Mesenchymal stem cell (in vitro differentiated cells and primary cell): ENCODE data around the gene RNF186.
A peak's percentile ranks its signal among the peaks of the same experiment; 100 is the strongest.
"Not testable (repeated sequence)": the region's sequence is repeated elsewhere in the genome, so short reads cannot be mapped to it uniquely, and the experiment has no call there.

Experiments used
- DNase-seq: peaks from one replicate; pipeline ENCODE4 v3.0.0-alpha.2; 2013
- H2AFZ ChIP-seq: one replicate; pipeline ENCODE4 v1.6.1; 2013; ENCODE audit warnings: low read depth, mild to moderate bottlenecking, control low read depth, inconsistent platforms, low read length, moderate library complexity
- H2AK5ac ChIP-seq: 2 replicates; pipeline ENCODE4 v1.6.1; 2013; ENCODE audit warnings: low read length, moderate library complexity, mild to moderate bottlenecking, inconsistent platforms; ENCODE audit not compliant: severe bottlenecking
- H2BK120ac ChIP-seq: one replicate; pipeline ENCODE4 v1.6.1; 2013; ENCODE audit warnings: low read depth, mild to moderate bottlenecking, inconsistent platforms, low read length, moderate library complexity
- H2BK12ac ChIP-seq, 2 experiments: one replicate each; pipeline ENCODE4 v1.6.1; 2013; ENCODE audit warnings: inconsistent platforms in 2 of 2, low read length in 2 of 2, mild to moderate bottlenecking in 2 of 2, moderate library complexity in 2 of 2, control low read depth in 1 of 2
- H2BK15ac ChIP-seq: one replicate; pipeline ENCODE4 v1.6.1; 2013; ENCODE audit warnings: mild to moderate bottlenecking, low read depth, inconsistent platforms; ENCODE audit not compliant: poor library complexity, severe bottlenecking
- H2BK5ac ChIP-seq: 2 replicates; pipeline ENCODE4 v1.6.1; 2013; ENCODE audit warnings: low read depth, mild to moderate bottlenecking, low read length, control low read depth, inconsistent platforms; ENCODE audit not compliant: poor library complexity, severe bottlenecking
- H3K14ac ChIP-seq, 2 experiments: one replicate each; pipeline ENCODE4 v1.6.1; 2013; ENCODE audit warnings: inconsistent platforms in 2 of 2, low read length in 2 of 2, control low read depth in 1 of 2, mild to moderate bottlenecking in 1 of 2, moderate library complexity in 1 of 2
- H3K18ac ChIP-seq, 2 experiments: one replicate each; pipeline ENCODE4 v1.6.1; 2013; ENCODE audit warnings: inconsistent platforms in 2 of 2, low read length in 2 of 2, control low read depth in 1 of 2, low read depth in 1 of 2, mild to moderate bottlenecking in 1 of 2
- H3K23ac ChIP-seq, 2 experiments: one replicate each; pipeline ENCODE4 v1.6.1; 2013; ENCODE audit warnings: inconsistent platforms in 2 of 2, low read length in 2 of 2, mild to moderate bottlenecking in 2 of 2, moderate library complexity in 2 of 2, control low read depth in 1 of 2
- H3K27ac ChIP-seq: 2 replicates; pipeline ENCODE4 v1.5.1; 2013; ENCODE audit warnings: mild to moderate bottlenecking, moderate library complexity, low read length, control low read depth, inconsistent platforms; ENCODE audit not compliant: poor library complexity, severe bottlenecking
- H3K27me3 ChIP-seq, 2 experiments: 2 replicates each; pipeline versions ENCODE4 v1.6.1 to v1.7.0; 2013; ENCODE audit warnings: low read length in 2 of 2, mild to moderate bottlenecking in 2 of 2, moderate library complexity in 2 of 2, control low read depth in 1 of 2, inconsistent platforms in 1 of 2; ENCODE audit not compliant: control insufficient read depth in 1 of 2, insufficient read depth in 1 of 2
- H3K36me3 ChIP-seq, 2 experiments: 2 replicates each; pipeline versions ENCODE4 v1.6.1 to v1.7.0; 2013; ENCODE audit warnings: low read length in 2 of 2, control low read depth in 1 of 2, inconsistent platforms in 1 of 2, low read depth in 1 of 2, mild to moderate bottlenecking in 1 of 2; ENCODE audit not compliant: insufficient read depth in 2 of 2, control insufficient read depth in 1 of 2
- H3K4ac ChIP-seq, 2 experiments: one replicate each; pipeline ENCODE4 v1.6.1; 2013; ENCODE audit warnings: inconsistent platforms in 2 of 2, low read length in 2 of 2, mild to moderate bottlenecking in 2 of 2, moderate library complexity in 2 of 2, control low read depth in 1 of 2, low read depth in 1 of 2
- H3K4me1 ChIP-seq: 2 replicates; pipeline ENCODE4 v1.6.1; 2013; ENCODE audit warnings: low read depth, low read length, control low read depth; ENCODE audit not compliant: control insufficient read depth, insufficient read depth
- H3K4me2 ChIP-seq: 2 replicates; pipeline ENCODE4 v1.6.1; 2013; ENCODE audit warnings: low read length, mild to moderate bottlenecking, inconsistent platforms; ENCODE audit not compliant: poor library complexity, severe bottlenecking
- H3K4me3 ChIP-seq, 2 experiments: 2 replicates each; pipeline versions ENCODE4 v1.5.1 to v1.7.0; 2013; ENCODE audit warnings: low read length in 2 of 2, mild to moderate bottlenecking in 2 of 2, control low read depth in 1 of 2, low read depth in 1 of 2; ENCODE audit not compliant: insufficient read depth in 1 of 2
- H3K79me1 ChIP-seq: replicated peaks from 2 replicates; pipeline ENCODE4 v1.6.1; 2013; ENCODE audit warnings: mild to moderate bottlenecking, control low read depth, low read length, inconsistent platforms; ENCODE audit not compliant: poor library complexity, severe bottlenecking
- H3K9ac ChIP-seq: 2 replicates; pipeline ENCODE4 v1.7.0; 2013; ENCODE audit warnings: mild to moderate bottlenecking, low read length, moderate library complexity
- H3K9me3 ChIP-seq: 2 replicates; pipeline ENCODE4 v1.7.0; 2013; ENCODE audit warnings: mild to moderate bottlenecking, low read length; ENCODE audit not compliant: control insufficient read depth
- H4K8ac ChIP-seq: one replicate; pipeline ENCODE4 v1.6.1; 2013; ENCODE audit warnings: inconsistent platforms, mild to moderate bottlenecking, low read length, moderate library complexity
- H4K91ac ChIP-seq: one replicate; pipeline ENCODE4 v1.6.1; 2013; ENCODE audit warnings: mild to moderate bottlenecking, low read length, inconsistent platforms
- WGBS: methylation state at CpG from one replicate; pipeline ENCODE4 v1.1.7; 2013; ENCODE audit warnings: mixed read lengths; 5-methylcytosine and 5-hydroxymethylcytosine counted together

RNF186 gene

DNA sequence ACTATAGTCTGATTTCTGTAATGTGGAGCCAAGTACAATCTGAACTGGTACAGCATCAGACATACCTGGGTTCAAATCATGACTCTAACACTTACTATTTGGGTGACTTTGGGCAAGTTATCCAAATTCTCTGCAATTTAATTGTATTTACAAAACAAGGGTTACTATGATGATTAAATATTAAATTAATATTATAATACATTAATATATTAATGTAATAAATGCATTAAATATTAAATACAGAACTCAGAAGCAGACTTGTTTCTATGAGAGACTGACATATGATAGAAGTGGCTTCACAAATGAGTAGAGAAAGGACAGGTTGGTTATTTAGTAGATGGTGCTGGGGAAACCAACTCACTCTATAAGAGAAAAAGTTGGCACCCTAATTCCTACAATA lies 39.8 kb upstream of the RNF186 start:
- H2BK5ac ChIP-seq: no peak overlapping the region
- no peak overlapping the region for H3K27ac ChIP-seq
- H2AFZ ChIP-seq: no peak overlapping the region
- no peak overlapping the region for H2BK120ac ChIP-seq
- no peak overlapping the region for H3K14ac ChIP-seq
- no peaks in the 10 kb centered on the region for H3K79me1 ChIP-seq
- H2AK5ac ChIP-seq: no peak overlapping the region
- no peak overlapping the region for H3K4me3 ChIP-seq
- no peak overlapping the region for H2BK12ac ChIP-seq
- no peaks in the 10 kb centered on the region for H3K9me3 ChIP-seq
- no peaks in the 10 kb centered on the region for H3K36me3 ChIP-seq
- no peak overlapping the region for H3K18ac ChIP-seq
- H3K23ac ChIP-seq: no peak overlapping the region
- H3K9ac ChIP-seq: no peak overlapping the region
- no peak for DNase-seq
- H3K4ac ChIP-seq: no peak overlapping the region
- no peaks in the 10 kb centered on the region for H3K4me1 ChIP-seq
- H3K27me3 ChIP-seq: peaks cover 0 to 3% of the 10 kb centered on the region in 2 experiments
- no peak overlapping the region for H4K91ac ChIP-seq
- H2BK15ac ChIP-seq: no peak overlapping the region
- no peak overlapping the region for H4K8ac ChIP-seq
- H3K4me2 ChIP-seq: no peak overlapping the region

DNA sequence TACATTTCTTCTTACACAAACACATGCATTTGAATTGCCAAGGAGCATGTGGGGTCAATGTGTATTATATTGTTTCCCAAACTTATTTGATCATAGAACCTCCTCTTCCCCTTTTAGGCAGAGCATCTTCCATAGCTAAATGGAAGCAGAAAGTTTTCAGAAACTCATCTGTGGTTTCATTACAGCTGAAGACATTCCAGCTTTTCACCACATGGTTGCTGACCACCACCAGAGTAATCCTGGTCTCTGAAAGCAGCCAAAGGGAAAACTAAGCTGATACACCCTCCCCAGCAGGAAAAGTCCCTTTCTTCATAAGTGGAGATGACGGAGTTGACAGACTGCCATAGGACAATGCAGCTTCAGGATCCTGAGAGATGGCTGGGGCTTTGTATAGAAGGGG lies 37.0 kb upstream of the RNF186 start:
- H3K9ac ChIP-seq: no peak overlapping the region
- no peak overlapping the region for H3K4me3 ChIP-seq
- H3K18ac ChIP-seq: no peak overlapping the region
- no peak overlapping the region for H2BK12ac ChIP-seq
- no peak overlapping the region for H3K23ac ChIP-seq
- H3K27ac ChIP-seq: no peak overlapping the region
- H3K27me3 ChIP-seq: peaks cover 0 to 6% of the 10 kb centered on the region in 2 experiments
- no peak overlapping the region for H2AFZ ChIP-seq
- no peak overlapping the region for H2BK120ac ChIP-seq
- no peak overlapping the region for H2BK15ac ChIP-seq
- peak; percentile 12 for DNase-seq
- no peak overlapping the region for H4K8ac ChIP-seq
- no peak overlapping the region for H3K4ac ChIP-seq
- H2BK5ac ChIP-seq: no peak overlapping the region
- H3K36me3 ChIP-seq: no peaks in the 10 kb centered on the region
- no peak overlapping the region for H2AK5ac ChIP-seq
- no peak overlapping the region for H3K4me2 ChIP-seq
- H3K4me1 ChIP-seq: no peaks in the 10 kb centered on the region
- H4K91ac ChIP-seq: no peak overlapping the region
- H3K14ac ChIP-seq: no peak overlapping the region
- no peaks in the 10 kb centered on the region for H3K79me1 ChIP-seq
- 80% methylated on average over 1 of the region's 1 CpG for WGBS
- H3K9me3 ChIP-seq: no peaks in the 10 kb centered on the region

DNA sequence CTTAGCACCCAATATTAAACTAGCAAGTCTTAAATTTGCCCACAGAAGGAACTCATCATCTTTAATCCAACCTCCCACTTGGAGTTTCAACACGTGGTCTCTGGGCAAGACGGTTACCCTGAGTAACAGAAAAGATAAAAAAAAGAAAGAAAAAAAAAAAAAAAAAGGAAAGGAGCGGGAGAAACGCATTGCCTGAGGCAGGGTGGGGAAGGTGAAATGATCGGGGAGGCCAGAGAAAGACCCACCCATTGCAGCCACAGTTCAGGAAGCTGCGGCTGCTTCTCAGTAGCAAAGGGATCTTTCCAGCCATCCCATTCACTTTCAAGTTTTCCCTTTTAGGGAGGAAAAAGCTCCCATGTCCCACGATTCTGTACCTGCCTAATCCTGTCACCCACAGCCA lies 35.1 kb upstream of the RNF186 start:
- no peak overlapping the region for H3K9ac ChIP-seq
- WGBS: 60% methylated on average over 7 of the region's 7 CpGs
- H3K27me3 ChIP-seq: peaks cover 0 to 15% of the 10 kb centered on the region in 2 experiments
- H3K9me3 ChIP-seq: no peaks in the 10 kb centered on the region
- no peak overlapping the region for H3K27ac ChIP-seq
- H2BK5ac ChIP-seq: no peak overlapping the region
- no peak overlapping the region for H3K23ac ChIP-seq
- no peak overlapping the region for H2BK12ac ChIP-seq
- no peak overlapping the region for H3K4me3 ChIP-seq
- no peaks in the 10 kb centered on the region for H3K4me1 ChIP-seq
- H2AFZ ChIP-seq: no peak overlapping the region
- no peak overlapping the region for H4K8ac ChIP-seq
- no peak overlapping the region for H3K4me2 ChIP-seq
- H3K14ac ChIP-seq: no peak overlapping the region
- DNase-seq: no peak
- no peak overlapping the region for H3K18ac ChIP-seq
- H2BK120ac ChIP-seq: no peak overlapping the region
- no peaks in the 10 kb centered on the region for H3K79me1 ChIP-seq
- no peak overlapping the region for H4K91ac ChIP-seq
- no peak overlapping the region for H3K4ac ChIP-seq
- no peak overlapping the region for H2BK15ac ChIP-seq
- H3K36me3 ChIP-seq: no peaks in the 10 kb centered on the region
- H2AK5ac ChIP-seq: no peak overlapping the region

DNA sequence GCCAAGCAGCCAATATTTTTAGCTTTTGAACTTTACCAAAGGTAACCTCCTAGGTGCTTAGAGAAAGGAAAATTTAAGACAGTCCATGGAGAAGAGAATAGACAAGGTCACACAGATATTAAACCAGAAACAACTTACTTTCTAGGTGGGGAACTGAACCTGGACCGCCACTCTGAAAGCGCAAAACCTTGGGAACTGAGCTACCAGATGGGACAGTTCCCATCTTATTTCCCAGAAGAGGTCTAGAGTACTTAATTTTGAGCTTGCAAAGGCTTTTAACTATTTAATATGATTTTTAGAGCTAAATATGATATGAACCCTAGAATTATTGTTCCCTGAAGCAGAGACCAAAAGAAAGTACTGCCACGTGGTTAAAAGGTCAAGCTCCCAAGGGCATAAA lies 34.2 kb upstream of the RNF186 start:
- 77% methylated on average over 2 of the region's 3 CpGs for WGBS
- not testable (repeated sequence) for H3K9me3 ChIP-seq

More for the DNA sequence above, 34.2 kb upstream of the RNF186 start:
- H2AK5ac ChIP-seq, H3K14ac ChIP-seq, H3K4ac ChIP-seq, H4K91ac ChIP-seq, H2BK15ac ChIP-seq, H3K23ac ChIP-seq, H2BK5ac ChIP-seq, H3K18ac ChIP-seq, DNase-seq, H2BK120ac ChIP-seq, H3K27ac ChIP-seq, H4K8ac ChIP-seq, H3K79me1 ChIP-seq, H2AFZ ChIP-seq, H3K4me3 ChIP-seq, H3K4me2 ChIP-seq, H3K4me1 ChIP-seq, H3K36me3 ChIP-seq, H2BK12ac ChIP-seq, H3K9ac ChIP-seq: not testable (repeated sequence)
- H3K27me3 ChIP-seq: peaks cover 0 to 15% of the 10 kb centered on the region in 2 experiments
